ENCODE data around the gene UQCRQ.
"Not testable (repeated sequence)": the region's sequence is repeated elsewhere in the genome, so short reads cannot be mapped to it uniquely, and the experiment has no call there.

UQCRQ gene

DNA sequence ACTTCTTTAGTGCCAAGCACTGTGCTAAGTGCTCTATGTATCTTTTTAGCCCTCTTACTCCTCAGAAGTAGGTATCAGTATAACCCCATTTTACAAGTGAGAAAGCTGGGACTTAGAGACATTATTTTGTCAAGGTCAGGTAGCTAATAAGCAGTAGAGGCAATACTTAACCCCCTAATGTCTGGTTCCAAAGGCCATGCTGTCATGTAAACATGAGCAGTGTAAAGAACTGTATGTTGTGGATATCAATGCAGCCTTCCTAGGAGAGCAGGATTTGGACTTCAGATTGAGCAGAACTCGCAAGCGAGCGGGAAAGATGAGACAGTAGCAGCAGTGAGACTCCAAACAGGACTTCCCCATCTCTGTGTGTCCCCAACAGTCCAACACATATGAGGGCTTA lies 32.4 kb upstream of the UQCRQ start:
- no peak for DNase-seq

DNA sequence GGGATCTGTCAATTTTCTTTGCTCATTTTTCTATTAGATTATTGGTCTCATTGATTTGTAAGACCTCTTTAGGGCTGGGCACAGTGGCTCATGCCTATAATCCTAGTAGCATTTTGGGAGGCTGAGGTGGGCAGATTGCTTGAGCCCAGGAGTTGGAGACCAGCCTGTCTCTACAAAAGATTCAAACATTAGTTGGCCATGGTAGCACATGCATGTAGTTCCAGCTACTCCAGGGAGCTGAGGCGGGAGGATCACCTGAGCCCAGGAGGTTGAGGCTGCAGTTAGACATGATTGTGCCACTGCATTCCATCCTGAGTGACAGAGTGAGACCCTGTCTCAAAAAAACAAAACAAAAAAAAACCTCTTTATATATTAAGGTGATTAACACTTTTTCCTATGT lies 29.6 kb upstream of the UQCRQ start:
- DNase-seq, result no peak

DNA sequence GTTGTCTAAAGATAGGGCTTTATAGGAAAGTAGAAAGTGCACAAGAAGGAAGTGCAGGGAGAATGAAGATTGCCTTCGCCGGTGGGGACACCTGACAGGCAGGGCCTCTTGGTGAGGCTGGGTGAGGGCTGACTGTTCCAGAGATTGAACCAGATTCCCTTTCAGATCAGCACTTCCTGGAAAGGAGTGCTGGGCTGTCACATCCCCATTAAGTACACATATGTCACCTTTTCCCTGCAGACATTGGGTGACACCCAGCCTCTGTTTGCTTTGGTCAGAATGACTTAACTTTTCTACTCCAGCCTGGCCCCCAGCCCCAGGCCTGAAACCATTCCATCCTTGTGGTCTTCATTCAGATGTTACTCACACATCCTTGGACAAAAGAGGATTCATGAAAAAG lies 28.6 kb upstream of the UQCRQ start:
- DNase-seq, result no peak

DNA sequence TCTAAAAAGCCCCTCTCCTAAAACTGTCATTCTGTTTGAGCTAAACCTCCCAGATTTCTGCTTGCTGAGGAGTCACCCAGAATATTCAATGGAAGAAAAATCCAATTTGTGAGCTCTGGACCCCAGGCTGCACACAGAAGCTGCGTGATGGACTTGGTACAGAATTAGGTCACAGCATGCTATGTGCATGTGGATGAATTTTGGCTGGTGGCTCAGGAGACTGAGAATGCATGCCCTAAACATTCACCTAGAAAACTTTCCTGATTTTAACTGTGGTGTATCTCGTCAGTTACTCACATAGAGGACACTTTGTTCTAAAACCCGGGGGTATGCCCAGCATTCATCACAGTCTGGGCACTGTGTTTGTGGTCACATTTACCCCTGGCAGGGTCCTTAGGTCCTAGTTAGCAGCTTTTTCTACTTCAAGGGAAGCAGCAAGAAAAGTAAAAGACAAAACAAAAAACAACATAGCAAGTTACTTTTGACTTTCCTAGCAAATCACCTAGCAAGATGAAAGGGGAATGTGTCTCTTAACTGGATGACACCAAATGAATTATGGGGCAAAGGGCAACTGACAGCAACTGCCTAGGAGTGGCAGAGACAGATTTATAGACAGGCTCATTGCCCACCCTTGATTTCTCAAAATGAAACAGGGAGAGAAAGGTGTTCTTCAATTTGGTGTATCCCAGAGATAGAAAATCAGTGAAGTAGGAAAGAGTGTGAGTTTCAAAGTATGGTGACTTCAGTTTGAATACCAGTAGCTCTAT lies 27.7 kb upstream of the UQCRQ start:
- no peak for DNase-seq

DNA sequence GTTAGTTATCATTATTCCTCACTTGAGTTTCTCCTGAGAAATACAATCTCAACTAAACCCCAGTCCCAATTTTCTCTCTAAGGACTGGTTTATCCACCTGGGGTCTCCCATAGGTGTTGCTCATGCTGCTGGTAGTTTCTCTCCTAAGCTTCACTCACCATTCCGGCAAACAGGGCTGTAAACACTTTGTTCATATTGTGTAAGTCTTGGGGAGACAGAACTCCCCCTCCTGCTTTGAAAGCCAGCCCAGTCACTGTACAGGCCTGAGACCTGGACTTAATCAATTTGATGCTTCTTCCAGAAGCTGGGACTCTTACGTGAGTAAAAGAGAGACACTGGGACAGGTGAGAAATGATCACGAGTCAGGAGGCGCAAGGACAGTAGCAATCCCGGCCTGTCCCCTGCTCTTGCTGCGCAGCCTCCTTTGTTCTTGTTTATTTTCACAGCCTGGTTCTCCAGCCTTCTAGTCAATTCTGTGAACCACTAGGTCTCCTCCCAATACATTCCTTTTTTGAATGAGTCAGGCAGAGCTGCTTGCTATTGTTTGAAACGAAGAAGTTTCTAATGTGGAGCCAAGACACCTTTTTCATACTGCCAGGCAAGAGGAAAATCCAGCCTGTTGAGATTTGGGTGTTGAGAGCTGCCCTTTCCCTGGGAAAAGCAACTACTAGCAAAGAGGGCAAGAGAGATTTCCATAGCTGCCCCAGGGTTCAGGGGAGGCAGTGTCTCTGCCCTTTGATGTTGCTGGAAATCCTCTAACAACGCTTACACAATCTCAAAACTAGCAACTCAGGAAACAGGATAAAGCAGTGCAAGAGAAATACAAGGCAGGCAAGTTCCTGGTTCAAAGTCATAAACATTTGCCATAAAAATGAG lies 26.8 kb upstream of the UQCRQ start:
- DNase-seq, result peak; percentile 57

DNA sequence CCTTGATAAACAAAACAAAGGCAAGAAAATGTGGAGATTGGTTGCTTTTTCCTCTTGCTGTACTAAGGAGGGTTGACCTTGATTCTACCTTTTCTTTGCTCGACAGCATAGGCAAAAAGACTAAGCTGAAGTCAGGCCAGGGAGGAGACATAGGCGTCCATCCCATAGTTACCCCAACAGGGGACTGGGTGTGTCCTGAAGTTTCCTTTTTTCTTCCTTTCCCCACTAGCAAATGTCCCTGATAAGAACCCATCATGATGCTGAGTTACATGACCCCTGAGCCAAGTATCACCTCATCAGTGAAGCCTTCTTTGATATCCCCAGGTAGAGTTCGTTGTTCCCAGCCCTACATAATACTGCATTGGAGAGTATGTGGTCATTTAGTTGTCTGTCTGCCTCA lies 26.1 kb upstream of the UQCRQ start:
- DNase-seq, result no peak

DNA sequence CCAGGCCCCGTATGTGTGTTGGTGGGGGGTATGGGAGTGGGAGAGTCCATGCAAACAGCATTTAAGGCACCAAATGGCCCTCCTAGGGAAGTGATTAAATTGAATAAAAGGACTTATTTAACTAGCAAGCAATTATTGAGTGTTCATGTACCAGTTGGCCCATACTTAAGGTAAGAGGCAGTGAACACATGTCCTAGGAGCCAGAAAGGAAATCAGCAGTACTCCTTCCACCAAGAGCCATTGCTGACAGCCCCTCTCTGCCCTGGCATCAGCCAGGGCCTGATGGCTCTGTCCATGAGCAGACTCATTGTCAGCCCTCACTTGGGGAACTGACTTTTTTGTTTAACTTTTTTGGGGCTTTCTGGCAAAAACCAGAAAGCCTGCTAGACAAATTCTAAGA lies 25.5 kb upstream of the UQCRQ start:
- DNase-seq, result no peak

DNA sequence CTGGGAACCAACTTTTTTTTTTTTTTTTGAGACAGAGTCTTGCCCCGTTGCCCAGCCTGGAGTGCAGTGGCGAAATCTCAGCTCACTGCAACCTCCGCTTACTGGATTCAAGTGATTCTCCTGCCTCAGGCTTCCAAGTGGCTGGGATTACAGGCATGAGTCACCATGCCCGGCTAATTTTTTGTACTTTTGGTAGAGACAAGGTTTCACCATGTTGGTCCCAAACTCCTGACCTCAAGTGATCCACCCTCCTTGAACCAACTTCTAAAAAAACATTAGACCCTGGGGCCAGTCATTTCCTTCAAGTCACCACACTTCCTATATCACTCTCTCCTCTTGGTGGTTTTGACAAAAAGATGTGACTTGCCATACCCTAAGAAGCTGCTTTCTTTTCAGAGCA lies 25.1 kb upstream of the UQCRQ start:
- peak; percentile 36 for DNase-seq

DNA sequence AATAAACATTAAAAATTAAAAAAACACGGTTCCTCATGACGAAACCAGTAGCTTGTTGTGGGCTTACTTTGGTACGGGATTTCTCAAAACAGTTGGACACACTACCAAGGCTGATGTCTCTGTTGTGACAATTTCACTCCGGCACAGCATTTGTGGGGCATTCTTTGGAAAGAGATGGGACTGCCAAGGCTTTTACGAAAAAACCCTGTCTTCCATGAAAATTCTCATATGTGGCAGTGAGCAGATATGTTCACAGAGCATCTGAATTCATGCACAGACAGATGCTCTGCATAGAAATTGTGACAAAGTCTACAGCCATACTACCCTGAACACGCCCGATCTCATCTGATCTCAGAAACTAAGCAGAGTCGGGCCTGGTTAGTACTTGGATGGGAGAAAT lies 18.2 kb upstream of the UQCRQ start:
- DNase-seq, result no peak

DNA sequence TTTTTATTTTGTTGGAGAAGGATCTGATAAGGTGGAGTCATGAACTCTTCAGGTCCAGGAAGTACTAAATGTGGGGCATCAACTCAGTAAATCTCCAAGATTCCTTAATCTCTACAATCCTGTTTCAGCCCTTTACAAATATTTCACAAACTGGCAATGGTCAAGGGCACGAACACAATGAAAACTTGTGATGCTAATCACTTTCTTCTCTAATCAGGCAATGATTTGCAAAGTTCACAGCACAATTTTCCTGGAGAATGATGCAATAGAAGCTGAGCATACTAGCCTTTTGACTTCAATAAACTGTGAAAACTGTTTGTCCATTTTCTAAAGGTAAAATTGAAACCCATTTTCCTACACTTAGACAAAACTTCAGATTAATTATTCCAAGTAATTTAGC lies 17.1 kb upstream of the UQCRQ start:
- no peak for DNase-seq

DNA sequence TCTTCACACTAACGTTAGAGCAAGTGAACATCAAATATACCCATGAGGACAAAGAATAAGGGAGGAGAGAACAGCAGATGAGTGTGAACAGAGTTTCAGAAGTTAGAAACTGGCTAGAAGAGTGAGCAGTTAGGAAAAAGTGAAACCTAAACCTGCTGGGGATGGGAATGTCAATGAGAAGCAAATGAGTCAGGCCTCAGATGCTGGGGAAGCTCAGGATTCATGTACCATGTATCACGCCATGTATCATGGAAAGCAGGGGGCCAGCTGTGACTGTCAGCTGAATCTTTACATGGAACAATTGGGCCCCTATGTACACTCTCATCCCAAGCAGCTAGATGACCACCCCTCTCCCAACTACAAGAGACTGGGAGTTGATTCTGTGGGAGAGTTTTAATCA lies 16.4 kb upstream of the UQCRQ start:
- no peak for DNase-seq

DNA sequence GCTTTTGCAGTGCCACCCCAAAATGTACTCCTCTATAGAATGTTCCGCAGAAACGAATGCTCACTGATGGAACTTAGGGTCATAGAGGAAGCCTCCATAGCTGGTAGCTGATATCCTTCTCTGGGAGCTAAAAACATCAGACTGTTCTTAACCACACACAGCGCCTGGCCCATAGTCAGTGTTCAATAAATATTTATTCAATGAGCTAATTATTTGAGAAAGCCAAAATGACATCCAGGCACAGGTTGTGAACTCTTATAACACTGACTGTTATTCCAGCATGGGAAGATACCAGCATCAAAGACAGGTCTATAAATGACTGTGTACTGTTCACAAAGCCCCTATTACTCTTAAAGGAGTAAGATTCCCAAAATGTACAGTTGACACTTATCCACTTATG lies 13.1 kb upstream of the UQCRQ start:
- DNase-seq, result no peak

DNA sequence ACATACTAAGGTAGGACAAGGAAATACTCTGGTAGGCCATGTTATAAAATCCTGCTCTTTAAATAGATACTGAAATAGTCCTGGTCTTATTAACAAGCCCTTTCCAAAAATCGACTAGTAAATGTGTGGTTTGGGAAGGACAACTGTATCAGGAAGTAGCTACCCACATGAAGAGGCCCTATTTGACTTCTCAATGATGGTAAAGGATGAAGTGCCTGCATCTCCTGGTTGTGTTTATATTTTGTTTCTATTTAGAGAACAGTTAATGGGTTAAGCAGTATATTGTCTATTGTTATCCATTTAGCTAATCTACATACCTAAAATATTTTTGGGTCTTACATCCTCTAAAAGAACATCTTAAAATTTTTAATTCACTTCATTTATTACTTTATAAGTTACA lies 12.7 kb upstream of the UQCRQ start:
- DNase-seq, result no peak

DNA sequence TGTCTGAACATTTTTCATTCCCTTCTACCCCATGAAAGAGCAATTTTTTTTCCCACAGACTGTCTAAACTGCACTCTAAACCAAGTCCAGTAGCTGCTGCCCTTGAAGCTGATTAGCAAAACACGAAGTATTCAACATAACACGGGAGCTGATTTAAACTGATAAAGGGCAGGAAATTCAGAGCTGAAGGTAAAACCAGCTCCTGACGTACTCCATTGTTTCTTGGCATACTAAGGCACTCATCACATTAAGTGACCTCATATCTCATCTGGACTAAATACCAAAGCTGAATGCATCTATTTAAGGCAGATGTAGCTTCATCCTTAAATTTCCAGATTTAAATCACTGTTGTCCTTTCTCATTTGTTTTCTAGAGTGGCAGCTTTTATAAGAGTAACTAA lies 12.1 kb upstream of the UQCRQ start:
- DNase-seq, result no peak

DNA sequence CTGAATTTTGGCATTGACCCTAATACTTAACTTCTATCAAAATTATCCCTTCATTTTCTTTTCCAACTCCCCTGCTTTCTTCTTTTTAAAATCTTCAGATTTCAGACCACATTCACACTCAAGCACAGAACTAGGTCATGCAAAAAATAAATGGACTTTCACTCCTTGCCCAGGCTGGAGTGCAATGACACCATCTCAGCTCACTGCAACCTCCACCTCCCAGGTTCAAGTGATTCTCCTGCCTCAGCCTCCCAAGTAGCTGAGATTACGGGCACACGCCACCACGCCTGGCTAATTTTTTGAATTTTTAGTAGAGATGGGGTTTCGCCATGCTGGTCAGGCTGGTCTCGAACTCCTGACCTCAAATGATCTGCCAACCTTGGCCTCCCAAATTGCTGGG lies 11.4 kb upstream of the UQCRQ start:
- DNase-seq, result not testable (repeated sequence)

DNA sequence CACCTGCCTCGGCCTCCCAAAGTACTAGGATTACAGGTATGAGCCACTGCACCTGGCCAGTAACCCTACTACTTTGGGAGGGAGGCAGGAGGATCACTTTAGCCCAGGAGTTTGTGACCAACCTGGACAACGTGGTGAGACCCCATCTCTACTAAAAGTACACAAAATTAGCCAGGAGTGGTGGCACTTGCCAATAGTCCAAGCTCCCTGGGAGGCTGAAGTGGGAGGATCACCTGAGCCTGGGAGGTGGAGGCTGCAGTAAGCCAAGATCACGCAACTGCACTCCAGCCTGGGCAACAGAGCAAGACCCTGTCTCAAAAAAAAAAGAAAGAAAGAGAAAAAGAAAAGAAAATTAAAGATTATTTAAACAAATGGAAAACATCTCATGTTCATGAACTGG lies 10.4 kb upstream of the UQCRQ start:
- no peak for DNase-seq

DNA sequence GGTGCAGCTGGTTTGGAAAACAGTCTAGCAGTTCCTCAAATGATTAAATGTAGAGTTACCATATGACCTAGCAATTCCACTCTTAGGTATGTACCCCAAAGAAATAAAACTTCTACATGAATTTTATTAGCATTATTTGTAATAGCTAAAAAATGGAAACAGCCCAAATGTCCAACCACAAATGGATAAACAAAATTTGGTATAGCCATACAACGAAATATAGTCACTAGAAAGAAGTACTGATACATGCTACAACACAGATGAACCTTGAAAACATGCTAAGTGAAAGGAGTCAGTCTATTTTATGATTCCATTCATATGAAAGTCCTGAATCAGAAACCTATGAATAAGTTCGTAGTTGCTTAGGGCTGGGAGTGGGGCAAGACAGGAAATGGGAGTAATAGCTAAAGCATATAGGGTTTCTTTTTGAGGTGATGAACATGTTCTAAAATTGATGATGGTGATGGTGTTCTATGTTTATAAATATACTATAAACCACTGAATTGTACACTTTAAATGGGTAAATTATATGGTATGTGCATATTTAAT lies 6.5 kb upstream of the UQCRQ start:
- DNase-seq, result no peak

DNA sequence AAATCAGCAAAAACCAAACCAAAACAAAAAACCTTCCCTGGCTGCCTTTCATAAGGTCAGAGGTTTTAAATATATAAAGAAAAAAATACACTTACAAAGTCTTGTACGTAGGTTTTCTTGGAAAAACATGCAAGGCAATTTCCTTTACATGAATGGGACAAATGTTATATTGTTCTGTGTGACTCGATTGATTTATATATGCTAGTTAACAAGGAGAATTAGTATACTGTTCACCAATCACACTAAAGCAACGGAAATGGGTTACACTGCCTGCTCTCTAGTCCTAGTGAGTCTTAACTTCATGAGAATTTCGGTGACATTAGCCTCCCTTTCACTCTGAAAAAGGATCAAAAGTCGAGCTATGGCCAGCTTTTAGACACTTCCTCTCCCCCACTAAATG lies 5.7 kb upstream of the UQCRQ start:
- DNase-seq, result no peak

DNA sequence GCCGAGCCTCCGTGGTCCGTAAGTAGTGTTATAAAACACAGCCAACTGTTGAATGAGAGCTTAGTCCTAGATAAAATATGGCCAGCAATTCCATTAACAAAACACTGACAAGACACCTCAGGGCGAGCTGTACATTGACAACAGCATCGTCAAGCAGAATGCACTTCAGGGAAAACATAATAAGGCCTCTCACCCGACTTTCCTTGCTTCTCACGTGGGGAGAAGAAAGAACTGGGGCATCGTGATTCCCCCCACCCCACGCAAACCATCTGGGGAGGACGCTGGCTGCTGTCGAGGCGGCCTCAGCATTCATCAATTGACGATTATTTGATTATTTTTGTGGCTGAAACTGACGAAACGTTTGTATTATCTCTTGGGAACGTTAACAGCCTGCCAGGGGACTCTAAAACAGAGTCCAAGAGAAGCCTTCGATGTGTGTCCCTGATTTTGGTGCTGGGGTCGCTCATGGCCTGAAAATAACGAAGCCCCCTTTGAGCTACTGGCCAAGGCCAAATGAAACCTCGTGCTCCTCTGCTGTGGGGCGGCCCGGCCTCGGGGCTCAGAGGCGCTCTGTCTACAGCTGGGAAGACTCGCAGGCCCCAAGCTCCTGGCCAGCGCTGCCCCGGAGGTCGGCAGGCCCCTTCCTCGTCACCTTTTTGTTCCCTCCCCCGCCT lies 637 bp upstream of the UQCRQ start:
- DNase-seq, result no peak

DNA sequence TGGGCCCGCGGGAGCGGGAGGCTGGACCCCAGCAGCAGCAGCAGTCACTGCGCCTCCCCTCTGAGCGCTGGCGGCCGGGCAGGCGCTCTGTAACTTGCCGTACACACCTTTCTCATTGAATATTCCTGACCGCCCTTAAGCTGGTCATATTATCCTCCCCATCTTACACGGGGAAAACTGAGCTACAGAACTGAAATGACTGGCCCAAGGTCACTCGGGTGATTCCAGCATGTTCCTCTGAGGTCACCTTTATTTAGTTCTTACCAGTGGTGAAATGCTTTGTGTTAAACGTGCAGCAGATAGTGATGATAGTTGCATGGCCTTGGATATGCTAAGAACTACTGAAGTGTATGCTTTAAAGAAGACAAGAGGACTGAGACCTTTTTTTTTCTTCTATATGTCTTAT lies 607 bp downstream of the UQCRQ start:
- no peak for DNase-seq

DNA sequence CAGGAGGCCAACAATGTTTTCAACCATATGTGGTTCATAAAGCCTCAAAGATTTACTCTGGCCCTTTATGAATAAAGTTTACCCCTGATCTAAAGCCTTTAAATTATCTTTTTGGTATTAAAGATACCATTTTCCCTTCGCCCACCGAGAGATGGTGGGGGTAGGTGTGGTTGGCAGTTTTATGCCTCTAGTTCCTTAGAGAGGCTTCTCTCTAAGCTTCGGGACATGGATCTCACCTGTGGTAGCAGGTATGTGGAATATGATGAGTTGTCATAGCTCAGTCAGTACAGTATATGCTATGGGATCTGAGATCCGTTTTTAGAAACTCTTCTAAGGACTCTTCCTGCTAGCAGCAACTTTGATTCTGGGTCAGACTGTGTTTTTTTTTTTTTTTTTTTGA lies 2.3 kb downstream of the UQCRQ start:
- DNase-seq, result no peak

DNA sequence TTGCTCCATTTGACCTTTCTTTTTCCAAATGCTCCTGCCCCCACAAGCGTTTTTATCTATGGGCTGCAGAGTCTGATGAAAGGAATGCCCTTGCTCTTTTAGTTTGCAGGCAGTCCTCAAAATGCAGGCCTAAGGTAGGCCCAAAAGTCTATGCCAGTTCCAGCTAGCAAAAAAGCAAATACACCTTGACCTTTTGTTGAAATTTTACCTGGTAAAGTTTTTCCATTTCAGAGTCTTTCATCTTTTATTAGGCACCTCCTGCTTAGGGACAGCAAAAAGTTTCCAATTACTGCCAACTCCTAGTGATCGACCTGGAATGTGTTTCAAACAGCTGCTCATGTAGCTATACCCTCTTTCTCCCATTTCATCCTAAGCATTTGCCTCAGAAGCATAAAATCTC lies 4.4 kb downstream of the UQCRQ start:
- DNase-seq, result no peak

DNA sequence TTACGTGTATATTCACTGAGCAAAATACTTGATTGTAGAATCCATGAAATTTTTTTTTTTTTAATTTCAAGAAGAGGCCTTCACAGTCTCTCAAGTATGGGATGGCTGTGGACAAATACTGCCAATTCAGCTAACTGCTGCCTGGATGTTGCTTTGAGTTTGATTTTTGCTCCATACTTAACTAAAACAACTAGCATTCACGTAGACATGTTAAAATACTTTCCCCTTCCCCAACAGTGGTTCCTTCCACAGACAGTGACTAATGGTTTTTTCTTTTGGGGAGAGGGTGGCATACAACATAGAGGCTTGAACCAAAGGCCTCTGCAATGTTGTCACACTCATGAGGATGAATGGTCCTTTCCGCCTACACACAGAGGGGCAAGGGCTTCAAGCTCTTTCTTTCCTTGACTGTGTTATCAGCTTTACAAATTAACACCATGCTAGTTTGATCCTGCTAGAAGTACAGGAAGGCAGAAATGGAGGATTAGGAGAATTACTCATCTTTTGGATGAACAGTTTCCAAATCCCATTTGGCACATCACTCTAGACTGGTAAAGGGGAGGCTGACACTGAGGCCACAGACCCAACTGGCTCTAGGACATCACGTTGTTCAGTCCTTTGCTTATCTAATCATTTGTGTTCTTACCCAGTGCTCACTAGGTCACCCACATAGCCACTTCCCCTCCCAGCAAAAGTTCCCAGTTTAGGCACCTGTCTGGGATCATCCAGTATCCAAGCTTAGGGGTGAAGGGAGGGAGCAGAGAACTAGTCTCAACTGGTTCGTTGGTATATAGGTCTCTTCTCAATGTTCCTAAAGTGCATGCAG lies 5.2 kb downstream of the UQCRQ start:
- no peak for DNase-seq

All from NCI-H226 (cell line).